Prostate gland (tissue), 2 donors: ENCODE measurements around the gene FSTL5.

Source experiments
- POLR2AphosphoS5 ChIP-seq: sonication (generic); formaldehyde crosslinking; IDR thresholded peaks from one replicate; pipeline ENCODE4 v1.6.1; 2017; ENCODE audit warnings: antibody characterized with exemption
- TF ChIP-seq, protein P1 (sequence below), 4 experiments: fragments of 200-600 bp in 2 of 4; fragments of 450-650 bp in 2 of 4; sonication (generic) in 2 of 4; IDR thresholded peaks; 1 replicate in 3 of 4; 2 replicates in 1 of 4; pipeline ENCODE4 v1.5.1; 2016 to 2019; ENCODE audit warnings: antibody characterized with exemption in 4 of 4, mild to moderate bottlenecking in 2 of 4, moderate library complexity in 2 of 4

DNA sequence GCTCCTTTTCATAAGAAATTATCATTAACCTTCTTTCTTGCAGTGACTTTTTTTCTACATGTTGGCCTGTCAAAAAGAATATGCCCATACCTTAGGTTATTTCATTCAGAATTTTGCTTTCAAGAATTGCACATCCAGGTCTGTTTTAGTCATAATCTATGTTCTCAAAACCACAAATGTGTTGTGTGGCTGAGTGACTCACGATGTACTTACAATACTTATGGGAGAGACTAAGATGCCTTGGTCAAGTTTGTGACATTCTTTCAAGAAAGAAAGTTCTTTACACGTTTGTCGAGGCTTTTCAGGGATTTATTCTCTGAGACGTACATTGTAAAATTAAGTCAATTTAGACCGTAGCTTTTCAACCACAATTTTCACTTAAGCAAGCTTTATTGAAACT is 396.7 kb downstream of the FSTL5 start:
- TF ChIP-seq POLR2AphosphoS5, result no peak
- TF ChIP-seq, protein P1, sequence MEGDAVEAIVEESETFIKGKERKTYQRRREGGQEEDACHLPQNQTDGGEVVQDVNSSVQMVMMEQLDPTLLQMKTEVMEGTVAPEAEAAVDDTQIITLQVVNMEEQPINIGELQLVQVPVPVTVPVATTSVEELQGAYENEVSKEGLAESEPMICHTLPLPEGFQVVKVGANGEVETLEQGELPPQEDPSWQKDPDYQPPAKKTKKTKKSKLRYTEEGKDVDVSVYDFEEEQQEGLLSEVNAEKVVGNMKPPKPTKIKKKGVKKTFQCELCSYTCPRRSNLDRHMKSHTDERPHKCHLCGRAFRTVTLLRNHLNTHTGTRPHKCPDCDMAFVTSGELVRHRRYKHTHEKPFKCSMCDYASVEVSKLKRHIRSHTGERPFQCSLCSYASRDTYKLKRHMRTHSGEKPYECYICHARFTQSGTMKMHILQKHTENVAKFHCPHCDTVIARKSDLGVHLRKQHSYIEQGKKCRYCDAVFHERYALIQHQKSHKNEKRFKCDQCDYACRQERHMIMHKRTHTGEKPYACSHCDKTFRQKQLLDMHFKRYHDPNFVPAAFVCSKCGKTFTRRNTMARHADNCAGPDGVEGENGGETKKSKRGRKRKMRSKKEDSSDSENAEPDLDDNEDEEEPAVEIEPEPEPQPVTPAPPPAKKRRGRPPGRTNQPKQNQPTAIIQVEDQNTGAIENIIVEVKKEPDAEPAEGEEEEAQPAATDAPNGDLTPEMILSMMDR (IDR thresholded peaks at IDR 0.05), result no peak
